GM19328 (cell line): ENCODE results near the gene SLC35G6.

ENCODE experiments used
- ATAC-seq: cut with Tn5 transposase; IDR thresholded peaks from one replicate; pipeline ENCODE4 v1.9.1; 2021; ENCODE audit warnings: mild to moderate bottlenecking, moderate library complexity; ENCODE audit not compliant: unreplicated experiment

SLC35G6 gene

GRCh38 chr17:7499161-7499560 lies 17.9 kb downstream of the SLC35G6 start:
- ATAC-seq = no peak

- ATAC-seq = no peak
These were observed 20.5 kb downstream of the SLC35G6 start for GRCh38 chr17:7501729-7502128.

GRCh38 chr17:7502171-7502847 lies 21.1 kb downstream of the SLC35G6 start:
- ATAC-seq = no peak

- no peak for ATAC-seq
These were observed 21.7 kb downstream of the SLC35G6 start for GRCh38 chr17:7502987-7503386.

- no peak for ATAC-seq
These were observed 22.3 kb downstream of the SLC35G6 start for GRCh38 chr17:7503521-7503920.

GRCh38 chr17:7508145-7508544 lies 26.9 kb downstream of the SLC35G6 start:
- ATAC-seq = no peak

GRCh38 chr17:7508846-7509245 lies 27.6 kb downstream of the SLC35G6 start:
- ATAC-seq = no peak

- ATAC-seq = no peak
These were observed 28.7 kb downstream of the SLC35G6 start for GRCh38 chr17:7509937-7510336.

GRCh38 chr17:7511108-7511507 lies 29.9 kb downstream of the SLC35G6 start:
- no peak for ATAC-seq

- ATAC-seq = no peak
These were observed 30.9 kb downstream of the SLC35G6 start for GRCh38 chr17:7512105-7512504.

- ATAC-seq = no peak
These were observed 31.7 kb downstream of the SLC35G6 start for GRCh38 chr17:7512824-7513540.

- ATAC-seq = no peak
These were observed 32.7 kb downstream of the SLC35G6 start for GRCh38 chr17:7513850-7514419.

GRCh38 chr17:7515911-7516610 lies 34.8 kb downstream of the SLC35G6 start:
- ATAC-seq = no peak

GRCh38 chr17:7523033-7523432 lies 41.8 kb downstream of the SLC35G6 start:
- ATAC-seq = no peak

- no peak for ATAC-seq
These were observed 47.6 kb downstream of the SLC35G6 start for GRCh38 chr17:7528842-7529241.

- ATAC-seq = no peak
These were observed 49.0 kb downstream of the SLC35G6 start for GRCh38 chr17:7530023-7530900.
